HG02885 (cell line): ENCODE measurements around the gene ZC3H7B.

Source experiments
- ATAC-seq: cut with Tn5 transposase; IDR thresholded peaks from one replicate; pipeline ENCODE4 v1.9.1; 2021; ENCODE audit warnings: mild to moderate bottlenecking; ENCODE audit not compliant: unreplicated experiment, poor library complexity

Gene ZC3H7B

DNA sequence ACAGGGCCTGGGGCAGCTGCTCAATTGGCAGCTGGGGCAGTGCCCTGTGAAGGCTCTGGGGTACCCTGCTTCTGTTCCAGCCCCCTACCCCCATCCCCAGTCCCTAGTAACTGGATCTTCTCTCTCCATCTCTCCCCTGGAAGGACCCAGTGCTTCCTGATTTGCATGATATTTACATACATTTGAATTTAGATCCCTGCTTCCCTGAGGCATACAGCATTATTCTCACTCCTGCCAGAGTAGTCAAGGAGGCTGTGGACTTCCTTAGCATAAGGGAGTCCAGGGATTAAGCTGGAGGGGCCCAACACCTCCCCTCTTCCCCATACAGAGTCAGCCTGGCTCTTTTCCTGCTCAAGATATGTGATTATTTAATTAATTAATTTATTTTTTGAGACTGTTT is 105.1 kb downstream of the ZC3H7B start:
- no peak for ATAC-seq

DNA sequence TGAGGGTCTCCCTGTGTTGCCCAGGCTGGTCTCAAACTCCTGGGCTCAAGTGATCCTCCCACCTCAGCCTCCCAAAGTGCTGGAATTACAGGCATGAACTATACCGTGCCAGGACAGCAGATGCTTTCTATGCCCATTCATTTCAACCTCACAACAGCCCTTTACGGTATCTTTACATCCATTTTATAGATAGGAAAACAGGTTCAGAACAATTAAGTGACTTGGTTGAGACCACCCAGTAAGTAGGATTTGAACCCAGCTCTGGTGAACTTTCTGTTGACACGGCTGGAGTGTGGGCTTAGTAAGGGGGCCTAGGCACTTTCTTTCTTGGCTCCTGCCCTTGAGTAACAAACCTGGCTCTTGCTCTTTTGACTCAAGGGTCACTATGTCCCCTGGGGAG is 106.1 kb downstream of the ZC3H7B start:
- ATAC-seq: no peak

- ATAC-seq: no peak
Observed at GRCh38 chr22:41408665-41409064, 107.3 kb downstream of the ZC3H7B start.
